ENCODE measurements around the gene RPS28.
"Not testable (repeated sequence)": the region's sequence is repeated elsewhere in the genome, so short reads cannot be mapped to it uniquely, and the experiment has no call there.

The RPS28 gene

DNA sequence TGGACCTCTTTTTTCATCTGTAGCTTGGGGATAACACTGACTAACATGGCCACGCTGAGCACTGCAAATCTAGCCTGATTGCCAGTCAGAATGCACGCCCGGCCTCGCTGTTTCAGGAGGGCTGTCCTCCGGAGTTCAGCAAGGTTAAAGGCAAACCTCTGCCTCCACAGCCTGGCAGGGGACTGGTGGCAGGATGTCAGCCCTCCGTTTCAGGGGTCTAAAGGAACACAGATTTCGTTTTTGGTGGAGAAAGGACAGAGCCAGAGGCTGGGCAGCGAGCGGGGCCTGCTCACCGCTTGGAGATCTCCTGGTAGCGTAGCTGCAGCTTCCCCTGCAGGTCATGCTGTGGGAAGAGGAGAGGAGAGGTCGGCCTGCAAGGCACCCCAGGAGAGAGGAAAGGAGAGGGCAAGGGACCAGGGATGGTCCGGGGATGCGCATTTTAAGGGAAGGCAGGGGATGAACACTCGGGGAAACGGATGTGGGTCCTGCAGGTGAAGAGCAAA, 681 bp upstream of the RPS28 start:
- DNase-seq (ENCODE audit: low read depth, low spot score), result no peak

GRCh38 chr19:8321986-8322637, 816 bp downstream of the RPS28 start:
- DNase-seq (ENCODE audit: low read depth, low spot score), result no peak

- no peak for DNase-seq (ENCODE audit: low read depth, low spot score)
These were observed 1.3 kb downstream of the RPS28 start for GRCh38 chr19:8322638-8322997.

- no peak for DNase-seq (ENCODE audit: low read depth, low spot score)
These were observed 2.5 kb downstream of the RPS28 start for GRCh38 chr19:8323781-8324185.

GRCh38 chr19:8324186-8325050, 3.1 kb downstream of the RPS28 start:
- no peak for DNase-seq (ENCODE audit: low read depth, low spot score)

DNA sequence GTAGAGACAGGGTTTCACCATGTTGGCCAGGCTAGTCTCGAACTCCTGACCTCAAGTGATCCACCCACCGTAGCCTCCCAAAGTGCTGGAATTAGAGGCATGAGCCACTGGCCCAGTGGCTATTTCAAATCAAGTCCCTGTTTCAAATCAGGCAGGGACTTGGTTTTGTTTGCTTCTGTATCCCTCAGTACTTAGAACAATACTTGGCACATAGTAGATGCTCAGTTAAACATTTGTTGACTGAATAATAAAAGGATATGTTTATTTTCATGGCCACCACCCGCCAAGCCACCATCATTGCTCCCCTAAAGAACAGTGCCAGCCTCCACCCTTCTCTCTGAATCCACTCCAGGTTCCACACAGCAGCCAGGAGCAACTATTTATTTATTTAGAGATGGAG, 4.2 kb downstream of the RPS28 start:
- DNase-seq (ENCODE audit: low read depth, low spot score), result no peak

DNA sequence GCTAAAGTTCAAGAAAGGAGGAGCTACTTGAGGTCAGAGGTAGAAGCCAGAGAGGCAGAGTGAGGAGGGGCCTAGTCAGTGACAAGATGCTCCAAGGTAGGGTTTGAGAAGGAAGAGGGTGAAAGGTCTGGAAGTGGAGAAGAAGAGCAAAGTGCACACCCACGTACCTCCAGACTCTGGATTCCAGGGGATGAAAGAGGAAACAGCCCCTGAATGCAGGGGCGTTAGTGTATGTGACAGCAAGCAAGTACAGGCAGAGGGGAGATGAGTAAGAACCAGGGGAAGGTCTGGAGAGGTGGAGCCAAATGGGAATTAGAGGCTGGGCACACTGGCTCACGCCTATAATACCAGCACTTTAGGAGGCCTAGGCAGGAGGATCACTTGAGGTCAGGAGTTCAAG, 8.7 kb downstream of the RPS28 start:
- DNase-seq (ENCODE audit: low read depth, low spot score), result no peak

DNA sequence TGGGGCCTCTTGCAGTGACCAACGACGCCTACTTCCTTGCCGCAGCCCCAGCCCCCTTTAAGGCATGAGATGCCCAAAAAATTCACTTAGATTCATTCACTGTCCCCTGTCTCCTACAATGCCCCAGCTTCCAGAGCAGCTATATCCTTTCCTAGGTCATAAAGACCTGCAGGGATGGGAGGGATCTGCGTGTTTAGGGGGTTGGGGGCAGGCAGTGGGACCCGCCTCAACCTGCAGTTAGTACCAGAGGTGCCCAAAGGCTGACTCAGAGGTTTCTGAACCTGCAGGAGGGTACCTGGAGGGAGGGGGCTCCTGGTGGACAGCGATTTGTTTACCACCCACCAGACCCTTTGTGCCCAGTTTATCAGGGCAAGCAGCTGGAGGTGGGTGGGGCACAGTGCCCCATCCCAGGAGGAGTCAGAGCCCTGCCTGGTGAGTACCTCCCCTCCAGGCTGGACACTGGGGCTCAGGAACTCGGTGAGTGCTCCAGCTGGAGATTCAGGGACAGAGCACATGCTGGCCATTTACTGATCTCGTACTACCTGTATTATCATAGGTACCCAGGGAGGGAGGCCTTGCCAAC, 10.1 kb downstream of the RPS28 start:
- DNase-seq (ENCODE audit: low read depth, low spot score), result no peak

DNA sequence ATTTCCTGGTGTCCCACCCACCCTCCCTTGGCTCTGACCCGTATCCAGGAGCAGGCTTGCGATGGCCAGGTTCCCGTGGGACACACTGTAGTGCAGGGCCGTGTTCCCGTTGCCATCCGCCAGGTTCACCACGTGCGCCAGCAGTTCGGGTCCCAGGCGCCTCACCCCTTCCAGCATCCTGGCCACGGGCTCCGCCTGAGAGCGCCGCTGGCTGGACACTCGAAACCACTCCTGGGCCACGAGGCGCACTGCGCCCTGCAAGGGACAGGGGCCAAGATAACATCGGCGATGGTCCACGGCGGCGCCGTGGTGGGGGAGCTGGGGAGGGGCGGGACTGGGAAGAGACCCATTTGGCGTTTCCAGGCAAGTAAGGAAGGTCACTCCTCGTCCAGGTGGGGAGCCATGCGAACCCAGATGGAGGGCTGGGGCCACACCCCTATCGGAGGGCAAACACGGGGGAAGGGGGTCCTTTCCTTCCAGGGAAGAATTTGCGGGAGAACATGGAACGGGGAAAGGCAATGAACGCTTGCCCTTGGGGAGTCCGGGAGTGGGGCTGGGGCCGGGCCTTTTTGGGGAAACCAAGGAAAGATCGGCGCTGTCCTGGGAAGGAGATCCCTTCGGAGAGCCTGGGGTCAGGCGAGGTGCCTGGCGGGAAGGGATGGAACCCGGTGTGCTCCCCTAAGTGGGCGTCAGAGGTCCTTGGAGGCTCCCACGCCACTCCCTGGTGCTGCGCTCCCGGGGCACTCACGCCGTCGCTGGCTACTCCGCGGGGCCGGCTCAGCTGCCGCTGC, 11.9 kb downstream of the RPS28 start:
- no peak for DNase-seq (ENCODE audit: low read depth, low spot score)

GRCh38 chr19:8333767-8334457, 12.6 kb downstream of the RPS28 start:
- no peak for DNase-seq (ENCODE audit: low read depth, low spot score)

GRCh38 chr19:8334458-8335342, 13.4 kb downstream of the RPS28 start:
- DNase-seq (ENCODE audit: low read depth, low spot score), result no peak

- DNase-seq (ENCODE audit: low read depth, low spot score), result no peak
These were observed 14.2 kb downstream of the RPS28 start for GRCh38 chr19:8335343-8336071.

DNA sequence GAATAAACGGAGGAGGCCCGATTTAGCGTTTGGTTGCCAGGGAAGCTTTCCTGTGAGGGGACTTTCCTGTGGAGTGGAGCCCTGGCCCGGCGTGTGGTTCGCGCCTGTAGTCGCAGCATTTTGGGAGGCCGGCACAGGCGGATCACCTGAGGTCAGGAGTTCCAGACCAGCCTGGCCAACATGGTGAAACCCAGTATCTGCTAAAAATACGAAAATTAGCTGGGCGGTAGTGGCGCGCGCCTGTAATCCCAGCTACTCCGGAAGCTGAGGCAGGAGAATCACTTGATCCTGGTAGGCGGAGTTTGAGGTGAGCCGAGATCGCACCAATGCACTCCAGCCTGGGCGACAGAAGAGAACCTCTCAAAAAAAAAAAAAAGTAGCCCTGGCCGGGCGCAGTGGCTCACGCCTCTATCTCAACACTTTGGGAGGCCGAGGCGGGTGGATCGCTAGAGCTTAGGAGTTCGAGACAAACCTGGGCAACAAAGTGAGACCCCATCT, 14.8 kb downstream of the RPS28 start:
- no peak for DNase-seq (ENCODE audit: low read depth, low spot score)

GRCh38 chr19:8336660-8337059, 15.4 kb downstream of the RPS28 start:
- no peak for DNase-seq (ENCODE audit: low read depth, low spot score)

GRCh38 chr19:8337728-8338127, 16.4 kb downstream of the RPS28 start:
- no peak for DNase-seq (ENCODE audit: low read depth, low spot score)

DNA sequence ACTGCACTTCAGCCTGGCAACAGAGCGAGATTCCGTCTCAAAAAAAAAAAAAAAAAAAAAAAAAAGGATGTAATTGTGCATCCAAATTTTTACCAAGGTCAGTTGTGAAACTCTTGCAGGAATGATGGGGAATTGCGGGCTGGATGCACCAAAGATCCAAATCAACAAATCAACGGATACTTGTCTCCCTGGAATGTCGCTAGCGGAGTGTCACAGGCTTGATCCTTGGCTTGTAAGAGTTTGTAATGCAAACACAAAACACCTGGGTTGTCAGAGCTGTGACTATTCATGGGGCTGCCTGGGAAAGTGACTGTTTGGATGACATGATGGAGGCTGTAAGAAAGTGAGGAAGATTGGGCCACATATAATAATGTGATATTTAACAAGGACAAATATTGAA, 17.5 kb downstream of the RPS28 start:
- no peak for DNase-seq (ENCODE audit: low read depth, low spot score)

GRCh38 chr19:8340341-8341096, 19.2 kb downstream of the RPS28 start:
- no peak for DNase-seq (ENCODE audit: low read depth, low spot score)

DNA sequence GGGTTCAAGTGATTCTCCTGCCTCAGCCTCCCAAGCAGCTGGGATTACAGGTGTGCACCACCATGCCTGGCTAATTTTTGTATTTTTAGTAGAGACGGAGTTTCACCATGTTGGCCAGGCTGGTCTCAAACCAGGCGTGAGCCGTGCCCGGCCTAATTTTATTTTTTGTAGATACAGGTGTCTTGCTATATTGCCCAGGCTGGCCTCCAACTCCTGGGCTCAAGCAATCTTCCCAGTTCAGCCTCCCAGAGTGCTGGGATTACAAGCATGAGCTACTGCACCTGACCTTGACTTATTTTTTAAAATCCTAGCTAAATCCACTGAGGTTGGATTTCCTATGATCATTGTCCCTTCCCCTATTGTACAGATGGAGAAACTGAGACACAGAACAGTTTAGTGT, 20.2 kb downstream of the RPS28 start:
- DNase-seq (ENCODE audit: low read depth, low spot score), result not testable (repeated sequence)

- DNase-seq (ENCODE audit: low read depth, low spot score), result no peak
These were observed 21.0 kb downstream of the RPS28 start for GRCh38 chr19:8342316-8342683.
